IPS-18c (cell line): ENCODE measurements around the gene RABGAP1L.
"Not testable (repeated sequence)": the region's sequence is repeated elsewhere in the genome, so short reads cannot be mapped to it uniquely, and the experiment has no call there.

Experiments used
- H3K4me3 ChIP-seq: 2 replicates; pipeline ENCODE4 v1.7.0; 2013; ENCODE audit warnings: low read depth, mild to moderate bottlenecking, low read length, moderate library complexity; ENCODE audit not compliant: insufficient read depth
- H3K9me3 ChIP-seq: one replicate; pipeline ENCODE4 v1.6.1; 2013; ENCODE audit warnings: mild to moderate bottlenecking, low read length, moderate library complexity; ENCODE audit not compliant: control insufficient read depth, insufficient read depth

RABGAP1L gene

GRCh38 chr1:174256386-174256785 is 97.1 kb downstream of the RABGAP1L start:
- not testable (repeated sequence) for H3K9me3 ChIP-seq, H3K4me3 ChIP-seq

GRCh38 chr1:174258148-174258550 is 98.8 kb downstream of the RABGAP1L start:
- no peaks in the 10 kb centered on the region for H3K9me3 ChIP-seq
- H3K4me3 ChIP-seq = no peak overlapping the region

- Histone ChIP-seq H3K9me3 (no peaks in the 10 kb centered on the region), H3K4me3 (no peak overlapping the region)
Measured at GRCh38 chr1:174262349-174263241, 103.3 kb downstream of the RABGAP1L start.

GRCh38 chr1:174265282-174265681 is 106.0 kb downstream of the RABGAP1L start:
- Histone ChIP-seq H3K4me3 (no peak overlapping the region), H3K9me3 (no peaks in the 10 kb centered on the region)

GRCh38 chr1:174266476-174266875 is 107.2 kb downstream of the RABGAP1L start:
- Histone ChIP-seq H3K4me3 (no peak overlapping the region), H3K9me3 (no peaks in the 10 kb centered on the region)

GRCh38 chr1:174266991-174267612 is 107.8 kb downstream of the RABGAP1L start:
- H3K9me3 ChIP-seq = no peaks in the 10 kb centered on the region
- H3K4me3 ChIP-seq = no peak overlapping the region

GRCh38 chr1:174269989-174270651 is 110.8 kb downstream of the RABGAP1L start:
- Histone ChIP-seq H3K9me3 (no peaks in the 10 kb centered on the region), H3K4me3 (no peak overlapping the region)

GRCh38 chr1:174273190-174273589 is 113.9 kb downstream of the RABGAP1L start:
- Histone ChIP-seq H3K4me3 (no peak overlapping the region), H3K9me3 (no peaks in the 10 kb centered on the region)

GRCh38 chr1:174273776-174274175 is 114.5 kb downstream of the RABGAP1L start:
- H3K9me3 ChIP-seq = no peaks in the 10 kb centered on the region
- H3K4me3 ChIP-seq = no peak overlapping the region

- H3K9me3 ChIP-seq = no peaks in the 10 kb centered on the region
- no peak overlapping the region for H3K4me3 ChIP-seq
Measured at GRCh38 chr1:174274452-174274851, 115.1 kb downstream of the RABGAP1L start.

GRCh38 chr1:174274884-174275283 is 115.6 kb downstream of the RABGAP1L start:
- Histone ChIP-seq H3K9me3 (no peaks in the 10 kb centered on the region), H3K4me3 (no peak overlapping the region)

- Histone ChIP-seq H3K9me3 (no peaks in the 10 kb centered on the region), H3K4me3 (no peak overlapping the region)
Measured at GRCh38 chr1:174276087-174276486, 116.8 kb downstream of the RABGAP1L start.

GRCh38 chr1:174284052-174284451 is 124.7 kb downstream of the RABGAP1L start:
- Histone ChIP-seq H3K4me3 (no peak overlapping the region), H3K9me3 (no peaks in the 10 kb centered on the region)

GRCh38 chr1:174286042-174286441 is 126.7 kb downstream of the RABGAP1L start:
- peaks cover 2% of the 10 kb centered on the region for H3K9me3 ChIP-seq
- no peak overlapping the region for H3K4me3 ChIP-seq

GRCh38 chr1:174289644-174290310 is 130.5 kb downstream of the RABGAP1L start:
- Histone ChIP-seq H3K4me3 (no peak overlapping the region), H3K9me3 (peaks cover 2% of the 10 kb centered on the region)

- Histone ChIP-seq H3K4me3 (no peak overlapping the region), H3K9me3 (peaks cover 2% of the 10 kb centered on the region)
Measured at GRCh38 chr1:174291059-174291458, 131.7 kb downstream of the RABGAP1L start.

- Histone ChIP-seq H3K4me3 (no peak overlapping the region), H3K9me3 (peaks cover 4% of the 10 kb centered on the region)
Measured at GRCh38 chr1:174296309-174296708, 137.0 kb downstream of the RABGAP1L start.
